CD14-positive monocyte (primary cell): ENCODE results near the gene DNMT3A. TPM values are rescaled to one million over a fixed set of nuclear protein-coding genes. Genes with fewer than 3 reads are reported as not detected.

Experiments
- DNase-seq, 3 donors: peaks; one replicate each; pipeline ENCODE4 v3.0.0-alpha.2; 2011 to 2022
- H2AFZ ChIP-seq: 2 replicates; pipeline ENCODE4 v1.6.0; 2012; ENCODE audit warnings: mild to moderate bottlenecking, low read depth, low read length, inconsistent platforms; ENCODE audit not compliant: insufficient read depth, poor library complexity, severe bottlenecking
- H3K27ac ChIP-seq, 2 donors: 1 replicate in 1 of 2; 2 replicates in 1 of 2; pipeline ENCODE4 v1.5.1; 2012 to 2013; ENCODE audit warnings: low read length in 2 of 2, control low read depth in 1 of 2, inconsistent platforms in 1 of 2, low read depth in 1 of 2, mild to moderate bottlenecking in 1 of 2
- H3K27me3 ChIP-seq, 2 donors: one replicate each; pipeline versions ENCODE4 v1.6.0 to v1.6.1; 2011 to 2013; ENCODE audit warnings: low read length in 2 of 2; ENCODE audit not compliant: control insufficient read depth in 2 of 2, insufficient read depth in 2 of 2
- H3K36me3 ChIP-seq, 2 donors: replicated peaks in 1 of 2; 1 replicate in 1 of 2; 2 replicates in 1 of 2; pipeline versions ENCODE4 v1.5.1 to v1.6.1; 2012 to 2013; ENCODE audit warnings: low read length in 2 of 2, control low read depth in 1 of 2, inconsistent platforms in 1 of 2, mild to moderate bottlenecking in 1 of 2; ENCODE audit not compliant: insufficient read depth in 2 of 2, control insufficient read depth in 1 of 2
- H3K4me1 ChIP-seq, 2 donors: 1 replicate in 1 of 2; 2 replicates in 1 of 2; pipeline versions ENCODE4 v1.5.1 to v1.6.1; 2012 to 2013; ENCODE audit warnings: low read length in 2 of 2, control low read depth in 1 of 2, inconsistent platforms in 1 of 2, mild to moderate bottlenecking in 1 of 2, moderate library complexity in 1 of 2; ENCODE audit not compliant: insufficient read depth in 2 of 2, control insufficient read depth in 1 of 2
- H3K4me2 ChIP-seq: replicated peaks from 2 replicates; pipeline ENCODE3; 2012; ENCODE audit warnings: low read length, moderate library complexity, mild to moderate bottlenecking; ENCODE audit not compliant: poor library complexity, severe bottlenecking; ENCODE audit errors: extremely low read depth
- H3K4me3 ChIP-seq, 3 experiments: fragments of 200-600 bp in 1 of 3; sonication (generic) in 1 of 3; replicated peaks in 1 of 3; 1 replicate in 2 of 3; 2 replicates in 1 of 3; pipeline ENCODE4 v1.5.1; 2011 to 2013; ENCODE audit warnings: low read length in 3 of 3, mild to moderate bottlenecking in 3 of 3, control low read depth in 2 of 3, low read depth in 2 of 3, inconsistent platforms in 1 of 3, moderate library complexity in 1 of 3
- H3K79me2 ChIP-seq: 2 replicates; pipeline ENCODE4 v1.6.0; 2012; ENCODE audit warnings: mild to moderate bottlenecking, control low read depth, inconsistent platforms, low read length, moderate library complexity; ENCODE audit not compliant: insufficient read depth
- H3K9ac ChIP-seq: 2 replicates; pipeline ENCODE4 v1.6.0; 2017; ENCODE audit warnings: low read length, mild to moderate bottlenecking; ENCODE audit not compliant: insufficient read depth, poor library complexity, severe bottlenecking
- H3K9me3 ChIP-seq, 2 donors: replicated peaks in 1 of 2; 1 replicate in 1 of 2; 2 replicates in 1 of 2; pipeline versions ENCODE4 v1.5.1 to v1.6.1; 2012 to 2013; ENCODE audit warnings: low read length in 2 of 2, control low read depth in 1 of 2; ENCODE audit not compliant: control insufficient read depth in 1 of 2, insufficient read depth in 1 of 2
- H4K20me1 ChIP-seq: 2 replicates; pipeline ENCODE4 v1.6.0; 2012; ENCODE audit warnings: mild to moderate bottlenecking, low read length, control low read depth, moderate library complexity; ENCODE audit not compliant: insufficient read depth
- H3K27ac Mint-ChIP-seq, 7 donors: one replicate each; pipeline ENCODE4 v1.8.0; 2020; ENCODE audit warnings: mild to moderate bottlenecking in 7 of 7, mixed read lengths in 7 of 7, moderate library complexity in 6 of 7, inconsistent platforms in 2 of 7
- H3K27me3 Mint-ChIP-seq, 3 donors: one replicate each; pipeline ENCODE4 v1.8.0; 2021 to 2022; ENCODE audit warnings: low read depth in 3 of 3, mild to moderate bottlenecking in 3 of 3, mixed read lengths in 3 of 3, moderate library complexity in 3 of 3, inconsistent platforms in 1 of 3
- H3K36me3 Mint-ChIP-seq, 2 donors: one replicate each; pipeline ENCODE4 v1.8.0; 2020; ENCODE audit warnings: mixed read lengths in 2 of 2, inconsistent platforms in 1 of 2, mild to moderate bottlenecking in 1 of 2
- H3K4me1 Mint-ChIP-seq: one replicate; pipeline ENCODE4 v1.8.0; 2020; ENCODE audit warnings: mild to moderate bottlenecking, mixed read lengths
- H3K4me3 Mint-ChIP-seq, 2 donors: one replicate each; pipeline ENCODE4 v1.8.0; 2020; ENCODE audit warnings: mild to moderate bottlenecking in 2 of 2, mixed read lengths in 2 of 2, moderate library complexity in 1 of 2
- H3K9me3 Mint-ChIP-seq, 7 donors: one replicate each; pipeline ENCODE4 v1.8.0; 2020 to 2022; ENCODE audit warnings: mixed read lengths in 7 of 7, mild to moderate bottlenecking in 6 of 7, moderate library complexity in 6 of 7, inconsistent platforms in 2 of 7
- CTCF ChIP-seq: fragments of 200-600 bp; IDR thresholded peaks from one replicate; pipeline ENCODE4 v1.8.0; 2022; ENCODE audit warnings: antibody characterized with exemption, mild to moderate bottlenecking
- WGBS: methylation state at CpG from one replicate; pipeline ENCODE4 v1.1.5; 2013; ENCODE audit warnings: missing lambda C conversion rate; ENCODE audit not compliant: insufficient coverage; 5-methylcytosine and 5-hydroxymethylcytosine counted together
- intact Hi-C, 2 donors: fragments of 100-400 bp; cut with micrococcal nuclease; formaldehyde crosslinking; loops; one replicate each; pipeline versions ENCODE4 v1.15.0 to v1.15.1; 2023
- polyA plus RNA-seq, 3 donors: library from polyadenylated mRNA; depleted of rRNA in 1 of 3; unstranded in 2 of 3; stranded (reverse) in 1 of 3; fragments of 300-500 nt in 2 of 3; fragments of >200 nt in 1 of 3; fragmentation: Illumina TruSeq in 2 of 3; gene quantifications; 1 replicate in 2 of 3; 2 replicates in 1 of 3; pipeline ENCODE4 v1.2.3, GENCODE V29; 2012 to 2021

Gene DNMT3A
- polyA plus RNA-seq, 3 donors = 1.7 to 7.9 (median 2.7) TPM

- H3K4me2 ChIP-seq = peak overlapping the region; percentile 15
- Mint-ChIP-seq H3K27me3 (peaks cover 3 to 12% (median 9%) of the 10 kb centered on the region in 3 donors), H3K9me3 (no peaks in the 10 kb centered on the region), H3K27ac (peak overlapping the region; percentile 88 to 97 (median 94)), H3K36me3 (peaks cover 34 to 38% of the 10 kb centered on the region in 2 donors), H3K4me3 (peak overlapping the region in 1 of 2 donors; percentile 76), H3K4me1 (peaks cover 53% of the 10 kb centered on the region)
- TF ChIP-seq CTCF = no peak
- H3K9ac ChIP-seq = no peak overlapping the region
- no peak overlapping the region for H2AFZ ChIP-seq
- H3K4me3 ChIP-seq = peak overlapping the region in 1 of 3 experiments; percentile 20
- peak; percentile 40 to 69 (median 52) for DNase-seq
- H3K9me3 ChIP-seq = no peaks in the 10 kb centered on the region
- no peaks in the 10 kb centered on the region for H4K20me1 ChIP-seq
- peaks cover 58 to 61% of the 10 kb centered on the region in 2 donors for H3K4me1 ChIP-seq
- H3K79me2 ChIP-seq = no peaks in the 10 kb centered on the region
- peak overlapping the region; percentile 67 to 86 for H3K27ac ChIP-seq
- no peaks in the 10 kb centered on the region for H3K27me3 ChIP-seq
- intact Hi-C loops = no loop called here
- 20% methylated on average over 1 of the region's 10 CpGs for WGBS
- H3K36me3 ChIP-seq = peaks cover 3 to 9% of the 10 kb centered on the region in 2 donors
Observed at GRCh38 chr2:25280051-25280687, 61.6 kb downstream of the DNMT3A start.

- no peaks in the 10 kb centered on the region for H4K20me1 ChIP-seq
- H3K27me3 ChIP-seq = no peaks in the 10 kb centered on the region
- H3K27ac ChIP-seq = peak overlapping the region; percentile 67 to 86
- 2% methylated on average over 9 of the region's 12 CpGs for WGBS
- no peaks in the 10 kb centered on the region for H3K9me3 Mint-ChIP-seq
- H3K4me3 Mint-ChIP-seq = peak overlapping the region; percentile 47 to 75
- peak overlapping the region; percentile 32 for H3K4me2 ChIP-seq
- peak overlapping the region in 1 of 3 experiments; percentile 2 for H3K4me3 ChIP-seq
- H3K9me3 ChIP-seq = no peaks in the 10 kb centered on the region
- H3K79me2 ChIP-seq = no peaks in the 10 kb centered on the region
- peak overlapping the region; percentile 88 to 97 (median 94) for H3K27ac Mint-ChIP-seq
- no peak overlapping the region for H2AFZ ChIP-seq
- intact Hi-C loops = loop anchor here (5.0 to 10.0 kb wide), 5 partner anchors 33 to 276 kb away; partner anchors contain the start of gene DNMT3A (in 2 of the 2)
- H3K36me3 Mint-ChIP-seq = peaks cover 31 to 40% of the 10 kb centered on the region in 2 donors
- peaks cover 64 to 69% of the 10 kb centered on the region in 2 donors for H3K4me1 ChIP-seq
- no peak for TF ChIP-seq CTCF
- H3K27me3 Mint-ChIP-seq = peaks cover 3 to 11% (median 9%) of the 10 kb centered on the region in 3 donors
- no peak overlapping the region for H3K9ac ChIP-seq
- H3K4me1 Mint-ChIP-seq = peaks cover 58% of the 10 kb centered on the region
- H3K36me3 ChIP-seq = peaks cover 7 to 9% of the 10 kb centered on the region in 2 donors
- DNase-seq = peak; percentile 91 to 98 (median 94)
Observed at GRCh38 chr2:25279091-25279651, 62.6 kb downstream of the DNMT3A start.
